Neural cell (in vitro differentiated cells): ENCODE measurements around the gene PIGT.

ENCODE experiments used
- POLR2AphosphoS5 ChIP-seq: IDR thresholded peaks from 2 replicates; pipeline ENCODE4 v1.6.1; 2012
- RAD21 ChIP-seq: fragments of 450-650 bp; conservative IDR thresholded peaks from 2 replicates; pipeline ENCODE4 v1.6.1; 2014; ENCODE audit warnings: antibody characterized with exemption, mild to moderate bottlenecking, moderate library complexity

GRCh38 chr20:45433976-45434375 is 18.0 kb downstream of the PIGT start:
- no peak for TF ChIP-seq RAD21
- no peak for TF ChIP-seq POLR2AphosphoS5
